Thoracic aorta (tissue), 2 donors: Measurements from ENCODE around the gene ABCA1. TPM values are rescaled to one million over a fixed set of nuclear protein-coding genes. Genes with fewer than 3 reads are reported as not detected.
A peak's percentile ranks its signal among the peaks of the same experiment; 100 is the strongest.

ENCODE experiments used
- ATAC-seq: fragments of 150-250 bp; one replicate; pipeline ENCODE4 v1.8.0; 2017; ENCODE audit warnings: low read depth; ENCODE audit not compliant: insufficient number of reproducible peaks, low FRiP score
- DNase-seq: peaks from one replicate; pipeline ENCODE4 v3.0.0-alpha.2; 2020; ENCODE audit warnings: low spot score
- H3K27ac ChIP-seq, 2 donors: fragments of 200-600 bp; sonication (generic); 1 replicate in 1 of 2; 2 replicates in 1 of 2; pipeline ENCODE4 v1.5.1; 2016; ENCODE audit warnings: mild to moderate bottlenecking in 2 of 2, moderate library complexity in 2 of 2
- H3K27me3 ChIP-seq: fragments of 200-600 bp; sonication (generic); replicated peaks from 2 replicates; pipeline ENCODE4 v1.6.0; 2016; ENCODE audit warnings: mild to moderate bottlenecking; ENCODE audit not compliant: insufficient read depth
- H3K36me3 ChIP-seq: fragments of 200-600 bp; sonication (generic); one replicate; pipeline ENCODE4 v1.5.1; 2016
- H3K4me1 ChIP-seq, 2 donors: fragments of 200-600 bp; sonication (generic); 1 replicate in 1 of 2; 2 replicates in 1 of 2; pipeline versions ENCODE4 v1.5.1 to v1.6.0; 2016; ENCODE audit warnings: low read depth in 2 of 2, mild to moderate bottlenecking in 1 of 2; ENCODE audit not compliant: control insufficient read depth in 1 of 2
- H3K4me3 ChIP-seq: fragments of 200-600 bp; sonication (generic); 2 replicates; pipeline ENCODE4 v1.5.1; 2016; ENCODE audit warnings: mild to moderate bottlenecking
- H3K9me3 ChIP-seq: fragments of 200-600 bp; sonication (generic); 2 replicates; pipeline ENCODE4 v1.5.1; 2016
- total RNA-seq, 2 donors: library from RNA; depleted of rRNA; stranded (reverse); fragments of >200 nt; gene quantifications; one replicate each; pipeline versions ENCODE4 v1.1.0 to v1.2.3, GENCODE V29; 2016
- TF ChIP-seq, protein P1 (sequence below): fragments of 200-600 bp; sonication (generic); IDR thresholded peaks from one replicate; pipeline ENCODE4 v1.5.1; 2019; ENCODE audit warnings: antibody characterized with exemption

ABCA1 gene
- total RNA-seq, 2 donors from 2014 or later = 48.1 to 79.7 TPM

- H3K27me3 ChIP-seq = no peaks in the 10 kb centered on the region
- H3K4me1 ChIP-seq = peaks cover 6 to 13% of the 10 kb centered on the region in 2 donors
- TF ChIP-seq, protein P1, sequence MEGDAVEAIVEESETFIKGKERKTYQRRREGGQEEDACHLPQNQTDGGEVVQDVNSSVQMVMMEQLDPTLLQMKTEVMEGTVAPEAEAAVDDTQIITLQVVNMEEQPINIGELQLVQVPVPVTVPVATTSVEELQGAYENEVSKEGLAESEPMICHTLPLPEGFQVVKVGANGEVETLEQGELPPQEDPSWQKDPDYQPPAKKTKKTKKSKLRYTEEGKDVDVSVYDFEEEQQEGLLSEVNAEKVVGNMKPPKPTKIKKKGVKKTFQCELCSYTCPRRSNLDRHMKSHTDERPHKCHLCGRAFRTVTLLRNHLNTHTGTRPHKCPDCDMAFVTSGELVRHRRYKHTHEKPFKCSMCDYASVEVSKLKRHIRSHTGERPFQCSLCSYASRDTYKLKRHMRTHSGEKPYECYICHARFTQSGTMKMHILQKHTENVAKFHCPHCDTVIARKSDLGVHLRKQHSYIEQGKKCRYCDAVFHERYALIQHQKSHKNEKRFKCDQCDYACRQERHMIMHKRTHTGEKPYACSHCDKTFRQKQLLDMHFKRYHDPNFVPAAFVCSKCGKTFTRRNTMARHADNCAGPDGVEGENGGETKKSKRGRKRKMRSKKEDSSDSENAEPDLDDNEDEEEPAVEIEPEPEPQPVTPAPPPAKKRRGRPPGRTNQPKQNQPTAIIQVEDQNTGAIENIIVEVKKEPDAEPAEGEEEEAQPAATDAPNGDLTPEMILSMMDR = no peak
- no peaks in the 10 kb centered on the region for H3K9me3 ChIP-seq
- ATAC-seq = no peak
- no peak overlapping the region for H3K4me3 ChIP-seq
- H3K36me3 ChIP-seq = no peaks in the 10 kb centered on the region
- no peak for DNase-seq
- H3K27ac ChIP-seq = no peak overlapping the region
Measured at GRCh38 chr9:104972242-104972866, 44.4 kb upstream of the ABCA1 start.

DNA sequence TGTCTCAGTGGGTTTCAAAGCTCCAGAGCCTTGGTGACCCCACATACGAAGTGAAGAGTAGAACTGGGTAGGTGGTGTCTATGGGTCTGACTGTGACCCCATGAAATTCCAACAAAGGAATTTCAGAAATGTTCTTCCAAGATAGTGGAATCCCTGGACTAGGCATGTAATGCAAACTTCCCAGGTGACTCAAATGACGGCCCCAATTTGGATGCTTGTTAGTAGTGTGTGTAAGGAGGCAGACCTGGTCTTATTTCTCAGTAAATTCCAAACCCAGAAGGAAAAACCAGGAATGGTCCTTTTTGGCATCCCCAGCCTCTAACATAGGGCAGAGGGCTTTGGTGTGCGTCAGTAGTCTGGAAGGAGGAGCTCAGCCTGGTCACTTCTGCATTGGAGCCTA, 43.6 kb upstream of the ABCA1 start:
- TF ChIP-seq, protein P1 = no peak
- H3K27me3 ChIP-seq = no peaks in the 10 kb centered on the region
- H3K27ac ChIP-seq = no peak overlapping the region
- H3K36me3 ChIP-seq = no peaks in the 10 kb centered on the region
- no peak for DNase-seq
- H3K9me3 ChIP-seq = no peaks in the 10 kb centered on the region
- H3K4me1 ChIP-seq = peaks cover 6 to 13% of the 10 kb centered on the region in 2 donors
- ATAC-seq = no peak
- H3K4me3 ChIP-seq = no peak overlapping the region

GRCh38 chr9:104970271-104970987, 42.5 kb upstream of the ABCA1 start:
- Histone ChIP-seq H3K27me3 (no peaks in the 10 kb centered on the region), H3K9me3 (no peaks in the 10 kb centered on the region), H3K36me3 (no peaks in the 10 kb centered on the region), H3K4me3 (no peak overlapping the region), H3K4me1 (peaks cover 6 to 13% of the 10 kb centered on the region in 2 donors), H3K27ac (no peak overlapping the region)
- DNase-seq = no peak
- TF ChIP-seq, protein P1 = no peak
- no peak for ATAC-seq

GRCh38 chr9:104969116-104969515, 41.2 kb upstream of the ABCA1 start:
- Histone ChIP-seq H3K27me3 (no peaks in the 10 kb centered on the region), H3K4me1 (peaks cover 6 to 13% of the 10 kb centered on the region in 2 donors), H3K27ac (peak overlapping the region; percentile 78 to 88), H3K36me3 (no peaks in the 10 kb centered on the region), H3K4me3 (peak overlapping the region; percentile 80), H3K9me3 (no peaks in the 10 kb centered on the region)
- ATAC-seq (no peak), DNase-seq (no peak)
- TF ChIP-seq, protein P1 = no peak

- Histone ChIP-seq H3K27me3 (no peaks in the 10 kb centered on the region), H3K27ac (peak overlapping the region; percentile 78 to 88), H3K4me1 (peaks cover 6 to 13% of the 10 kb centered on the region in 2 donors), H3K36me3 (no peaks in the 10 kb centered on the region), H3K4me3 (peak overlapping the region; percentile 80), H3K9me3 (no peaks in the 10 kb centered on the region)
- ATAC-seq = peak; percentile 82
- TF ChIP-seq, protein P1 = no peak
- peak; percentile 64 for DNase-seq
Measured at GRCh38 chr9:104968025-104968982, 40.3 kb upstream of the ABCA1 start.
